Spleen (tissue), 11 donors: ENCODE measurements around the gene P2RY2. TPM values are rescaled to one million over a fixed set of nuclear protein-coding genes. Genes with fewer than 3 reads are reported as not detected.

ENCODE experiments used
- DNase-seq: peaks from one replicate; pipeline ENCODE4 v3.0.0-alpha.2; 2020
- H3K27ac ChIP-seq, 8 donors: fragments of 200-600 bp; sonication (generic) in 7 of 8; 1 replicate in 4 of 8; 2 replicates in 4 of 8; pipeline versions ENCODE4 v1.5.0 to v1.8.0; 2016 to 2021; ENCODE audit warnings: inconsistent platforms in 4 of 8, mild to moderate bottlenecking in 4 of 8, moderate library complexity in 1 of 8
- H3K27me3 ChIP-seq, 7 donors: fragments of 200-600 bp; sonication (generic) in 6 of 7; replicated peaks in 1 of 7; 1 replicate in 4 of 7; 2 replicates in 3 of 7; pipeline versions ENCODE4 v1.5.0 to v1.8.0; 2016 to 2021; ENCODE audit warnings: inconsistent platforms in 3 of 7, mild to moderate bottlenecking in 1 of 7
- H3K36me3 ChIP-seq, 6 donors: fragments of 200-600 bp; sonication (generic) in 5 of 6; 1 replicate in 4 of 6; 2 replicates in 2 of 6; pipeline versions ENCODE4 v1.5.0 to v1.8.0; 2016 to 2021; ENCODE audit warnings: inconsistent platforms in 2 of 6
- H3K4me1 ChIP-seq, 6 donors: fragments of 200-600 bp; sonication (generic) in 5 of 6; 1 replicate in 3 of 6; 2 replicates in 3 of 6; pipeline versions ENCODE4 v1.5.0 to v1.8.0; 2016 to 2021; ENCODE audit warnings: inconsistent platforms in 3 of 6
- H3K4me3 ChIP-seq, 8 donors: fragments of 200-600 bp; sonication (generic) in 7 of 8; 1 replicate in 4 of 8; 2 replicates in 4 of 8; pipeline versions ENCODE4 v1.5.0 to v1.8.0; 2016 to 2021; ENCODE audit warnings: inconsistent platforms in 4 of 8, mild to moderate bottlenecking in 4 of 8, moderate library complexity in 2 of 8
- H3K9me3 ChIP-seq, 8 donors: fragments of 200-600 bp; sonication (generic) in 7 of 8; 1 replicate in 4 of 8; 2 replicates in 4 of 8; pipeline versions ENCODE4 v1.5.0 to v1.8.0; 2016 to 2021; ENCODE audit warnings: inconsistent platforms in 4 of 8
- CTCF ChIP-seq, 11 experiments: fragments of 200-600 bp in 7 of 11; fragments of 450-650 bp in 4 of 11; sonication (generic) in 4 of 11; IDR thresholded peaks in 8 of 11; conservative IDR thresholded peaks in 3 of 11; 1 replicate in 7 of 11; 2 replicates in 4 of 11; pipeline versions ENCODE4 v1.4.0 to v1.8.0; 2016 to 2021; ENCODE audit warnings: antibody characterized with exemption in 11 of 11, inconsistent platforms in 4 of 11, mild to moderate bottlenecking in 1 of 11
- POLR2A ChIP-seq, 3 donors: fragments of 450-650 bp; IDR thresholded peaks; one replicate each; pipeline ENCODE4 v1.5.1; 2017; ENCODE audit warnings: antibody characterized with exemption in 3 of 3, mild to moderate bottlenecking in 1 of 3
- POLR2AphosphoS5 ChIP-seq, 3 donors: sonication (generic); formaldehyde crosslinking; IDR thresholded peaks; one replicate each; pipeline ENCODE4 v1.5.1; 2017; ENCODE audit warnings: antibody characterized with exemption in 3 of 3
- WGBS, 5 donors: extraction: QIAGEN DNeasy Blood & Tissue Kit in 3 of 5; methylation state at CpG; one replicate each; pipeline versions ENCODE4 v1.1.5 to v1.1.7; 2013 to 2018; 5-methylcytosine and 5-hydroxymethylcytosine counted together
- intact Hi-C: fragments of 100-400 bp; cut with DNase I; formaldehyde crosslinking; loops from one replicate; pipeline ENCODE4 v1.15.0; 2023; ENCODE audit warnings: low total_unique reads
- polyA plus RNA-seq, 3 donors: library from polyadenylated mRNA; stranded (reverse); fragments of 200-250 nt; gene quantifications; one replicate each; pipeline ENCODE4 v1.2.1, GENCODE V29; 2013
- total RNA-seq, 7 donors: library from RNA; depleted of rRNA in 3 of 7; stranded (reverse); fragments of >200 nt in 3 of 7; fragmentation: NEBNext Ultra II Directional in 4 of 7; extraction: Animal tissue kit (Norgen Biotek cat#: 25700) in 4 of 7; gene quantifications; one replicate each; pipeline versions ENCODE4 v1.1.0 to v1.2.1, GENCODE V29; 2016 to 2021
- donor health status: healthy with polysubstance abuse.
- donor health status: DM: no; HTN: no; CAD: no; lungs with moderate emphysema.
- donor health status: DM: no; HTN: no; CAD: no.
- donor health status: Bipolar disorder and iron deficiency.
- donor health status: healthy.
- donor health status: DM: no; HTN: no; CAD: no.
- donor health status: DM: yes; HTN: yes; CAD: no.

Gene P2RY2
- total and polyA plus RNA-seq, 10 donors, result 0.99 to 17.5 (median 10.7) TPM

GRCh38 chr11:73226297-73227006 is 8.4 kb downstream of the P2RY2 start:
- peaks cover 0 to 29% (median 0%) of the 10 kb centered on the region in 6 donors for H3K36me3 ChIP-seq
- H3K4me3 ChIP-seq, result no peak overlapping the region
- WGBS, 5 donors, result 72 to 91% (median 77%) methylated on average over 8 of the region's 8 CpGs
- no peaks in the 10 kb centered on the region for H3K9me3 ChIP-seq
- no peaks in the 10 kb centered on the region for H3K27me3 ChIP-seq
- intact Hi-C loops, result no loop called here
- peak; percentile 35 for DNase-seq
- H3K4me1 ChIP-seq, result peaks cover 0 to 22% (median 2%) of the 10 kb centered on the region in 6 donors
- H3K27ac ChIP-seq, result no peak overlapping the region
- TF ChIP-seq POLR2AphosphoS5 (IDR thresholded peaks at IDR 0.05), result no peak
- TF ChIP-seq POLR2A (IDR thresholded peaks at IDR 0.05), result no peak
- no peak for TF ChIP-seq CTCF (IDR thresholded peaks at IDR 0.05 in 8 of 11, conservative IDR thresholded peaks at IDR 0.05 in 3 of 11)

GRCh38 chr11:73227571-73228211 is 9.6 kb downstream of the P2RY2 start:
- intact Hi-C loops, result no loop called here
- no peak overlapping the region for H3K27ac ChIP-seq
- H3K9me3 ChIP-seq, result no peaks in the 10 kb centered on the region
- peaks cover 0 to 18% (median 2%) of the 10 kb centered on the region in 6 donors for H3K4me1 ChIP-seq
- no peaks in the 10 kb centered on the region for H3K27me3 ChIP-seq
- DNase-seq, result peak; percentile 41
- TF ChIP-seq POLR2A (IDR thresholded peaks at IDR 0.05), result no peak
- no peak for TF ChIP-seq CTCF (IDR thresholded peaks at IDR 0.05 in 8 of 11, conservative IDR thresholded peaks at IDR 0.05 in 3 of 11)
- TF ChIP-seq POLR2AphosphoS5 (IDR thresholded peaks at IDR 0.05), result no peak
- H3K4me3 ChIP-seq, result no peak overlapping the region
- H3K36me3 ChIP-seq, result peaks cover 0 to 29% (median 0%) of the 10 kb centered on the region in 6 donors
- WGBS, 5 donors, result 61 to 90% (median 88%) methylated on average over 6 to 12 of the region's 12 CpGs

GRCh38 chr11:73228268-73229134 is 10.4 kb downstream of the P2RY2 start:
- H3K9me3 ChIP-seq, result no peaks in the 10 kb centered on the region
- no peak overlapping the region for H3K4me3 ChIP-seq
- H3K36me3 ChIP-seq, result peaks cover 0 to 29% (median 0%) of the 10 kb centered on the region in 6 donors
- TF ChIP-seq POLR2A (IDR thresholded peaks at IDR 0.05) (no peak), POLR2AphosphoS5 (IDR thresholded peaks at IDR 0.05) (no peak), CTCF (IDR thresholded peaks at IDR 0.05 in 8 of 11, conservative IDR thresholded peaks at IDR 0.05 in 3 of 11) (no peak)
- H3K27ac ChIP-seq, result no peak overlapping the region
- intact Hi-C loops, result no loop called here
- no peak for DNase-seq
- H3K27me3 ChIP-seq, result no peaks in the 10 kb centered on the region
- peaks cover 0 to 10% (median 2%) of the 10 kb centered on the region in 6 donors for H3K4me1 ChIP-seq
- WGBS, 5 donors, result 79 to 90% (median 85%) methylated on average over 4 of the region's 4 CpGs
